ENCODE results near the gene ADAMTSL5.

ADAMTSL5 gene

GRCh38 chr19:1456121-1456900 is 56.5 kb downstream of the ADAMTSL5 start:
- H3K9ac ChIP-seq (ENCODE audit: low read depth, low read length, poor library complexity, severe bottlenecking), result no peak overlapping the region
- H2AFZ ChIP-seq (ENCODE audit: low read length), result no peak overlapping the region
- no peaks in the 10 kb centered on the region for H3K9me2 ChIP-seq (replicated peaks; ENCODE audit: low read depth, low read length)
- no peaks in the 10 kb centered on the region for H4K20me1 ChIP-seq (ENCODE audit: insufficient read depth, low read length, poor library complexity, severe bottlenecking)
- no peaks in the 10 kb centered on the region for H3F3A ChIP-seq (ENCODE audit: low read depth)
- peaks cover 8% of the 10 kb centered on the region for H3K4me1 ChIP-seq (ENCODE audit: insufficient read depth, low read length, poor library complexity, severe bottlenecking)
- no peaks in the 10 kb centered on the region for H3K27me3 ChIP-seq (ENCODE audit: insufficient read depth, low read length, poor library complexity, severe bottlenecking)
- no peaks in the 10 kb centered on the region for H3K36me3 ChIP-seq (ENCODE audit: insufficient read depth, low read length)
- no peak for TF ChIP-seq EZH2phosphoT487 (IDR thresholded peaks at IDR 0.05; ENCODE audit: borderline replicate concordance)
- TF ChIP-seq CTCF (conservative IDR thresholded peaks at IDR 0.05; ENCODE audit: low read length), result no peak
- H3K79me2 ChIP-seq (ENCODE audit: insufficient read depth, low read length), result no peaks in the 10 kb centered on the region
- no peaks in the 10 kb centered on the region for H3K9me3 ChIP-seq (ENCODE audit: insufficient read depth, low read depth, low read length)
- H3K4me2 ChIP-seq (ENCODE audit: low read depth, low read length, poor library complexity, severe bottlenecking), result no peak overlapping the region
- H3K4me3 ChIP-seq (ENCODE audit: low read length, poor library complexity, severe bottlenecking), result no peak overlapping the region

DNA sequence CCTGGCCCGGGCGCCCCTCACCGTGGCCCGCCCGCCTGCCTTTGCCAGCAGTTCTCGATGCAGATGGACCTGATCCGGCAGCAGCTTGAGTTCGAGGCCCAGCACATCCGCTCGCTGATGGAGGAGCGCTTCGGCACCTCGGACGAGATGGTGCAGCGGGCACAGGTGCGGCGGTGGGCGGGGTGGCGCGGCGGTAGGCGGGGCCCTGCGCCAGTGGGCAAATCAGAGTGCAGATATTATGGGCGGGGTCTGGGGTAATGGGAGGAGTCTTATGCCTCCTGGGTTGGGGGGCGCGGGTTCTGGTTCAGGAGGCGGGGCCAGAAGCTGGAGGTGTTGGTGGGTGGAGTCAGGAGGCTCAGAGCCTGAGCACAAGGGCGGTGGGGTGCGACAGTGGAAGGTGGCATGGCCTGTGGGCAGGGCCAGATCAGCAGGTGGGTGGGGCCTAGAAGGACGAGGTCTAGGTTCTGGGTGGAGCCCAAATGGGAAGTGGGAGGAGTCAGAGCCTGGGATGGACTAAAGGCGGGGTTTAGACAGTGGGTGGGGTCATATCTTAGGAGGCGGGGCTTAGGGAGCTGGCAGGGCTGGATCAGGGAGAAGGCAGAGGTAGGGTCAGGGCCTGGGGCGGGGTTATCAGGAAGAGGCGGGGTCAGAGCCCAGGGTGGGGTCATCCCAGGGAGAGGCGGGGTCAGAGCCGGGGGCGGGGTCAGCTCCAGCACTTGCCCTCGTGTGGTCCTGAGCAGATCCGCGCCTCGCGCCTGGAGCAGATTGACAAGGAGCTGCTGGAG is 57.3 kb downstream of the ADAMTSL5 start:
- no peaks in the 10 kb centered on the region for H4K20me1 ChIP-seq (ENCODE audit: insufficient read depth, low read length, poor library complexity, severe bottlenecking)
- no peaks in the 10 kb centered on the region for H3K9me3 ChIP-seq (ENCODE audit: insufficient read depth, low read depth, low read length)
- H3K36me3 ChIP-seq (ENCODE audit: insufficient read depth, low read length), result no peaks in the 10 kb centered on the region
- TF ChIP-seq CTCF (conservative IDR thresholded peaks at IDR 0.05; ENCODE audit: low read length) (no peak), EZH2phosphoT487 (IDR thresholded peaks at IDR 0.05; ENCODE audit: borderline replicate concordance) (no peak)
- H3K4me1 ChIP-seq (ENCODE audit: insufficient read depth, low read length, poor library complexity, severe bottlenecking), result peaks cover 8% of the 10 kb centered on the region
- no peak overlapping the region for H2AFZ ChIP-seq (ENCODE audit: low read length)
- no peaks in the 10 kb centered on the region for H3K27me3 ChIP-seq (ENCODE audit: insufficient read depth, low read length, poor library complexity, severe bottlenecking)
- no peaks in the 10 kb centered on the region for H3K79me2 ChIP-seq (ENCODE audit: insufficient read depth, low read length)
- H3K4me3 ChIP-seq (ENCODE audit: low read length, poor library complexity, severe bottlenecking), result peak overlapping the region; percentile 24
- no peaks in the 10 kb centered on the region for H3K9me2 ChIP-seq (replicated peaks; ENCODE audit: low read depth, low read length)
- no peak overlapping the region for H3K9ac ChIP-seq (ENCODE audit: low read depth, low read length, poor library complexity, severe bottlenecking)
- peak overlapping the region; percentile 55 for H3K4me2 ChIP-seq (ENCODE audit: low read depth, low read length, poor library complexity, severe bottlenecking)
- no peaks in the 10 kb centered on the region for H3F3A ChIP-seq (ENCODE audit: low read depth)
